ENCODE measurements around the gene PGAM2. TPM values are rescaled to one million over a fixed set of nuclear protein-coding genes. Genes with fewer than 3 reads are reported as not detected.
A peak's percentile ranks its signal among the peaks of the same experiment; 100 is the strongest.

The PGAM2 gene
- total RNA-seq, 1 donor from 2014 or later, result 13.3 TPM

DNA sequence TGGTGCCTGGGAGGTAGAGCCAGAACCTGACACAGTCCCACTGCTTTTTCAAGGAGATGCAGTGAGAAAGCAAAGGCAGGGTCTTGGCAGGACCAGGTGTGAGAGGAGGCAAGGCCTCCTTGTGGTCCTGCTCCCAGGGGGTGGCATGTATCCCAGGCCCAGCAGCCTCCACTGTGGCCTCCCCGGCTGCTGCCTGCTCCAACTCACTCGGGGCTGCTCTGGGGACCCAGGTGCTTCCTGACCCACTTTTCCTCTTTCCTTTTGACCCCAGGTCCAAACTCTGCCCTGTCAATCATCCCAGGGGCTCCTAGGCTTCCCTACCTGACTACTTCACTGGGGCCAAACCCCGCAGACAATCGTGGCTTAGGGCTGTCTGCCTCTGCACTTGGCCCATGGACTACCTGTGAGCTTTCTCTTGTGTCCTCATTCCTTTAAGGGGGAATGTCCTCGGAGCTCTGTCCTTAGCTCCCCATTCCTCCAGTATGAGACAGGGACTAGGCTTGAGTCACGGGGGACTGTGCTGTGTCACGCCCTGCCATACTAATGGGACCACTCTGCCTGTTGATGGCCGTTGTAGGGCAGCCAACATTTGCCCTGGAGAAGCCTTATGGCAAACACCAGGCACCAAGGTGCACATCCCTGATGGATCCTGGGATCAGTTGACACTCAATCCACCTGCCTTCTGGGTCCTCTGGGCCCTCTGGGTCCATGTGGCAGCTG lies 37.6 kb upstream of the PGAM2 start:
- H3K27me3 Mint-ChIP-seq (ENCODE audit: unreplicated experiment), result peaks cover 9% of the 10 kb centered on the region

DNA sequence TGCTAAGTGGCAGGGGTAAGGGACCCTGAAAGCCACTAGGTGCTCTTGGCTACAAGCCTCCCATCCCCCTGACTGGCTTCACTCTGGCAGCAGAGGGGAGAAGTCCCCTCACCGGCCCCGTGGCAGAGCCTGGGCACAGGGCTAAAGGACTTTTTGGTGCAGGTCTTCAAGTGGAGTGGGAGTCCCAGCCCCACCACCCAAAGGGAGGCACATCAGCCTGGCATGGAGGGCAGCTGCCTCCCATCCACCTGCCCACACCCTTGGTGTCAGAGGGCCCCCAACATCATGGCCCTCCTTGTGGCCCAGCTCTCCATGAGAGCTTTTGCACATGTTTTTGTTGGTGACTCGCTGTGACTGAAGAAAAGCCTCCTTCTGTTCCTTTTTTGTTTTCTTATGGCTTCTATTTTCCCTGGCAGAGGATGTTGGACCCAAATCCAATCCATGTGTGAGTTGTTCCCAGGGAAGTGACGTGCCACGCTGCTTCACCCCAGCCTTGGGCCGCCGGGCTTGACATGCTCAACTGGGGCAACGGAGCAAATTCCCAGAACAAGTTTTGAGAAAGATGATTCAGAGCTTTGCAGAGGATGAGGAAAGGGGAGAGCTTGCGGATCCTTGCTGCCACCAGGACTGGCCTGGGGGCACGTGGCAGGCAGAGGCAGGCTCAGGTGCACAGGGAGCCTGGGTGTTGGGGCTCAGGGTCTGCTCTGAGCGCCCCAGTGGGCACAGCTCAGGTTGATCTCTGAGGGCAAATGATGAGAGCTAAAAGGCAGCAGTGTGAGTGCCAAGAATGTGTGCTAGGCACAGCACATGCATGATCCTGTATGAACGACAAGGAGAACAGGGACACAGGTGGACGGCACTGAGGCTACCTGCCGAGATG lies 36.8 kb upstream of the PGAM2 start:
- Mint-ChIP-seq H3K9me3 (ENCODE audit: unreplicated experiment) (no peaks in the 10 kb centered on the region), H3K27ac (ENCODE audit: unreplicated experiment) (peak overlapping the region; percentile 40), H3K4me3 (ENCODE audit: unreplicated experiment) (peak overlapping the region; percentile 48), H3K4me1 (ENCODE audit: low read depth, unreplicated experiment) (peaks cover 10% of the 10 kb centered on the region), H3K27me3 (ENCODE audit: unreplicated experiment) (peaks cover 9% of the 10 kb centered on the region), H3K36me3 (ENCODE audit: unreplicated experiment) (no peaks in the 10 kb centered on the region)
- TF ChIP-seq, protein P1, sequence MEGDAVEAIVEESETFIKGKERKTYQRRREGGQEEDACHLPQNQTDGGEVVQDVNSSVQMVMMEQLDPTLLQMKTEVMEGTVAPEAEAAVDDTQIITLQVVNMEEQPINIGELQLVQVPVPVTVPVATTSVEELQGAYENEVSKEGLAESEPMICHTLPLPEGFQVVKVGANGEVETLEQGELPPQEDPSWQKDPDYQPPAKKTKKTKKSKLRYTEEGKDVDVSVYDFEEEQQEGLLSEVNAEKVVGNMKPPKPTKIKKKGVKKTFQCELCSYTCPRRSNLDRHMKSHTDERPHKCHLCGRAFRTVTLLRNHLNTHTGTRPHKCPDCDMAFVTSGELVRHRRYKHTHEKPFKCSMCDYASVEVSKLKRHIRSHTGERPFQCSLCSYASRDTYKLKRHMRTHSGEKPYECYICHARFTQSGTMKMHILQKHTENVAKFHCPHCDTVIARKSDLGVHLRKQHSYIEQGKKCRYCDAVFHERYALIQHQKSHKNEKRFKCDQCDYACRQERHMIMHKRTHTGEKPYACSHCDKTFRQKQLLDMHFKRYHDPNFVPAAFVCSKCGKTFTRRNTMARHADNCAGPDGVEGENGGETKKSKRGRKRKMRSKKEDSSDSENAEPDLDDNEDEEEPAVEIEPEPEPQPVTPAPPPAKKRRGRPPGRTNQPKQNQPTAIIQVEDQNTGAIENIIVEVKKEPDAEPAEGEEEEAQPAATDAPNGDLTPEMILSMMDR (IDR thresholded peaks at IDR 0.05; ENCODE audit: partially characterized antibody, unreplicated experiment), result no peak
- DNase-seq, result no peak

More for the DNA sequence above, 37.6 kb upstream of the PGAM2 start:
- H3K4me3 Mint-ChIP-seq (ENCODE audit: unreplicated experiment), result peak overlapping the region; percentile 73
- no peak for DNase-seq
- no peaks in the 10 kb centered on the region for H3K36me3 Mint-ChIP-seq (ENCODE audit: unreplicated experiment)
- H3K27ac Mint-ChIP-seq (ENCODE audit: unreplicated experiment), result no peak overlapping the region
- H3K9me3 Mint-ChIP-seq (ENCODE audit: unreplicated experiment), result no peaks in the 10 kb centered on the region
- H3K4me1 Mint-ChIP-seq (ENCODE audit: low read depth, unreplicated experiment), result peaks cover 10% of the 10 kb centered on the region
- TF ChIP-seq, protein P1 (IDR thresholded peaks at IDR 0.05; ENCODE audit: partially characterized antibody, unreplicated experiment), result no peak

DNA sequence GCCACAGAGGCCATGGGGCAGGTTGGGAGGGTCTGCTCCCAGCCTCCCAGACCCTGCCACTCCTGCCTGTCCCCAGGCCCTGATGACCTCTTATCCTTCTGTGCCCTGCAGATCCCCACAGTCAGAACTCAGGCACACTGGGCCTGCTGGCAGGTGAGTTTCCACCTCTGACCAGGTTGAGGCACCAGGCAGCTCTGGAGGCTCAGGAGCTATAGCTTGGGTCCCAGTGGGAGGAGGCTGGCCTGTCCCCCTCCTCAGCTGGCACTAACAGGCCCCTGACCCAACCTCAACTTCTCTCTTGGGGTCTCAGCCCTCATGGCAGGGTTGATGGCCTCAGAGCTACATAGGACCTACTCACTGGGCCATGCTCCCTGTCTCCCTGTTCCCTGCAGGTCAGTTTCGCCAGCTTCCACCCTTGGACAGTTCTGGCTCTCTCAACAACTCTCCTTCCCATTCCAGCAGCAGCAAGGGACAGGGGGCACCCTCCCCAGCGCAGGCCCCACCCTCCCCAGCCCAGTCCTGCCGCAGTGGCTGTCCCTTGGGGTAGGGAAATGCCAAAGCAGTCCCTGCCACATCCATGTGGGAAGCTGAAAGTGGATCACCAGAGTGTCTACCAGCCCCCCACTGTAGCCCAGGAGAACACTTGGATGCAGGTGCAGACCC lies 36.1 kb upstream of the PGAM2 start:
- Mint-ChIP-seq H3K27me3 (ENCODE audit: unreplicated experiment) (peaks cover 9% of the 10 kb centered on the region), H3K4me1 (ENCODE audit: low read depth, unreplicated experiment) (peaks cover 11% of the 10 kb centered on the region), H3K27ac (ENCODE audit: unreplicated experiment) (peak overlapping the region; percentile 43), H3K4me3 (ENCODE audit: unreplicated experiment) (no peak overlapping the region), H3K9me3 (ENCODE audit: unreplicated experiment) (no peaks in the 10 kb centered on the region), H3K36me3 (ENCODE audit: unreplicated experiment) (no peaks in the 10 kb centered on the region)
- TF ChIP-seq, protein P1 (IDR thresholded peaks at IDR 0.05; ENCODE audit: partially characterized antibody, unreplicated experiment), result no peak
- no peak for DNase-seq

DNA sequence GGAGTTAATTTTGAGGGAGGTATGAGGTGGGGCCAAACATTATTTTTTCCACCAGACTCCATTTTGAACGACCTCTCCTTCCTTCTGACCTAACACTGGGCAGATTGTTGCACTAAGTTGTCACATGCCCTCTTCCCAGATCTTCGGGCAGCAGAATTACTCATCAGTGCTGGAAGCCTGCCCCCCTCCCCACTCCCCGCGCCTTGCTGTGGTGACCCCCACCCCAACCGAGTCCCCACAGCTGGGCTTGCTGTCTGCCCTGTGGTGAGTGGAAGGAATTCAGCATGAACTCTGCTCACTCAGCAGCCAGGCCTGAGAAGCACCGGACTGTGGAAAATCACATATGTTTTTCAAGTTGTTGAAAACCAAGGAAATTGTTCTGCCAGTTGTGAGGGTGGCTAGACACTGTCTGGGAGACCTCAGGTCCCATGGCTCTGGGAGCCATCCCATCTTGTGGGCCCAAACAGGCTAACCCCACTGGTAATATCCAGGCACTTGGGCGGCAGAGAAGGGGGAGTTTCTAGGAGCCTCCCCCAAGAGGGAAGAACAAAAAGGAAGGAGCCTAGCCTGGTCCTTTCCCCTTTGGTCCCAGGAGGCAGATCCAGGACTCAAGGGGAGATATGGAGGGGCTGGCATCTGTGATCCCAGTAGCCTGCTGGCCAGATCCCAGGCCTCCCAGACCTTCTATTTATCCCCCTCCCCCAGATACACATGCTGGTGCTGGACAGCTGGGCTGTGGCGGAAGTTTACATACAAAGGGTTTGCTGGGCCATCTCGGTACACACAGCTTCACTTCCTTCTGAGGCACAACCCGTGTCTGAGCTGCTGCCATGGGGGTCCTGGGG lies 35.3 kb upstream of the PGAM2 start:
- Mint-ChIP-seq H3K36me3 (ENCODE audit: unreplicated experiment) (no peaks in the 10 kb centered on the region), H3K4me1 (ENCODE audit: low read depth, unreplicated experiment) (peaks cover 11% of the 10 kb centered on the region), H3K9me3 (ENCODE audit: unreplicated experiment) (no peaks in the 10 kb centered on the region), H3K27ac (ENCODE audit: unreplicated experiment) (peak overlapping the region; percentile 85), H3K27me3 (ENCODE audit: unreplicated experiment) (peaks cover 7% of the 10 kb centered on the region), H3K4me3 (ENCODE audit: unreplicated experiment) (peak overlapping the region; percentile 15)
- TF ChIP-seq, protein P1 (IDR thresholded peaks at IDR 0.05; ENCODE audit: partially characterized antibody, unreplicated experiment), result no peak
- peak; percentile 40 for DNase-seq

Measured in glutamatergic neuron (in vitro differentiated cells).